H1 (cell line): ENCODE measurements around the gene UVRAG. TPM values are rescaled to one million over a fixed set of nuclear protein-coding genes. Genes with fewer than 3 reads are reported as not detected.

ENCODE experiments used
- CTCF ChIA-PET: fragments of 300-600 bp; sonication (Branson Sonifier 250); formaldehyde crosslinking; loops from one replicate; lab custom pipeline; 2021; ENCODE audit not compliant: partially characterized antibody; lab: Charles Lee
- POLR2A ChIA-PET: fragments of 300-600 bp; sonication (Branson Sonifier 250); formaldehyde crosslinking; loops from one replicate; lab custom pipeline; 2021; ENCODE audit warnings: inconsistent platforms; ENCODE audit not compliant: partially characterized antibody; lab: Charles Lee
- DNase-seq, 2 experiments: peaks; one replicate each; pipeline versions ENCODE4 v3.0.0 to v3.0.0-alpha.2; 2010 to 2022; ENCODE audit warnings: low spot score in 2 of 2, low read depth in 1 of 2, mixed read lengths in 1 of 2
- FAIRE-seq: peaks from 2 replicates; lab custom pipeline; 2011; peaks lifted over from hg19 to GRCh38; lab: Jason Lieb, UNC
- H2AFZ ChIP-seq: 2 replicates; pipeline ENCODE4 v1.8.1; 2012; ENCODE audit warnings: low read length, inconsistent platforms
- H2AK5ac ChIP-seq: 2 replicates; pipeline ENCODE4 v1.6.1; 2013; ENCODE audit warnings: low read depth, low read length
- H2BK120ac ChIP-seq: replicated peaks from 2 replicates; pipeline ENCODE3; 2013; ENCODE audit warnings: low read depth, low read length, inconsistent platforms
- H2BK12ac ChIP-seq: 2 replicates; pipeline ENCODE4 v1.6.1; 2013; ENCODE audit warnings: low read depth, low read length
- H2BK15ac ChIP-seq: 2 replicates; pipeline ENCODE4 v1.6.1; 2013; ENCODE audit warnings: low read length
- H2BK20ac ChIP-seq: 2 replicates; pipeline ENCODE4 v1.6.1; 2013; ENCODE audit warnings: low read length
- H2BK5ac ChIP-seq: 2 replicates; pipeline ENCODE4 v1.6.1; 2013; ENCODE audit warnings: low read depth, low read length
- H3K14ac ChIP-seq: 2 replicates; pipeline ENCODE4 v1.6.1; 2013; ENCODE audit warnings: inconsistent platforms; ENCODE audit not compliant: insufficient read length
- H3K18ac ChIP-seq: 2 replicates; pipeline ENCODE4 v1.6.1; 2013; ENCODE audit warnings: low read length; ENCODE audit errors: extremely low read depth
- H3K23ac ChIP-seq: 2 replicates; pipeline ENCODE4 v1.6.1; 2013; ENCODE audit warnings: inconsistent platforms; ENCODE audit not compliant: insufficient read length
- H3K23me2 ChIP-seq: 2 replicates; pipeline ENCODE4 v1.6.1; 2013; ENCODE audit warnings: low read depth, low read length
- H3K27ac ChIP-seq: 2 replicates; pipeline ENCODE4 v1.6.1; 2011; ENCODE audit warnings: low read depth, low read length, inconsistent platforms
- H3K27me3 ChIP-seq, 4 experiments: replicated peaks in 1 of 4; 1 replicate in 1 of 4; 2 replicates in 3 of 4; pipeline versions ENCODE4 v1.6.1 to v1.8.1; 2011 to 2013; ENCODE audit warnings: low read length in 3 of 4, mild to moderate bottlenecking in 3 of 4, inconsistent platforms in 2 of 4, mixed read lengths in 2 of 4, moderate library complexity in 1 of 4; ENCODE audit not compliant: control insufficient read depth in 3 of 4, insufficient read depth in 3 of 4; ENCODE audit errors: extremely low read depth in 1 of 4
- H3K36me3 ChIP-seq, 4 experiments: 2 replicates each; pipeline versions ENCODE4 v1.6.1 to v1.8.1; 2011 to 2013; ENCODE audit warnings: mild to moderate bottlenecking in 4 of 4, low read length in 3 of 4, moderate library complexity in 2 of 4, control low read depth in 1 of 4, inconsistent platforms in 1 of 4; ENCODE audit not compliant: insufficient read depth in 4 of 4, control insufficient read depth in 2 of 4
- H3K4ac ChIP-seq: replicated peaks from 2 replicates; pipeline ENCODE3; 2013; ENCODE audit warnings: low read length, low read depth, mixed read lengths, inconsistent platforms; ENCODE audit not compliant: insufficient read length
- H3K4me1 ChIP-seq, 4 experiments: replicated peaks in 1 of 4; 1 replicate in 1 of 4; 2 replicates in 3 of 4; pipeline versions ENCODE4 v1.6.1 to v1.8.1; 2011 to 2013; ENCODE audit warnings: low read length in 3 of 4, inconsistent platforms in 2 of 4, mixed read lengths in 1 of 4; ENCODE audit not compliant: insufficient read depth in 4 of 4, control insufficient read depth in 3 of 4
- H3K4me2 ChIP-seq, 2 experiments: 2 replicates each; pipeline versions ENCODE4 v1.6.1 to v1.8.1; 2011 to 2013; ENCODE audit warnings: low read depth in 2 of 2, low read length in 2 of 2, control low read depth in 1 of 2, inconsistent platforms in 1 of 2, mild to moderate bottlenecking in 1 of 2; ENCODE audit not compliant: insufficient read depth in 1 of 2
- H3K4me3 ChIP-seq, 4 experiments: fragments of 200-600, 300-600 bp in 1 of 4; sonication (generic), shearing (Covaris generic), sonication (Bioruptor Twin) in 1 of 4; 2 replicates each; pipeline versions ENCODE4 v1.5.1 to v1.8.1; 2011 to 2016; ENCODE audit warnings: low read length in 4 of 4, low read depth in 3 of 4, control low read depth in 2 of 4, inconsistent platforms in 2 of 4, mild to moderate bottlenecking in 2 of 4, mixed read lengths in 1 of 4, moderate library complexity in 1 of 4; ENCODE audit not compliant: insufficient read depth in 2 of 4; ENCODE audit errors: extremely low read depth in 1 of 4
- H3K56ac ChIP-seq: replicated peaks from 2 replicates; pipeline ENCODE3; 2013; ENCODE audit warnings: low read depth, mild to moderate bottlenecking, mixed read lengths, low read length, inconsistent platforms; ENCODE audit not compliant: insufficient read length
- H3K79me1 ChIP-seq: 2 replicates; pipeline ENCODE4 v1.6.1; 2013; ENCODE audit warnings: low read depth, low read length, control low read depth
- H3K79me2 ChIP-seq, 2 experiments: 2 replicates each; pipeline versions ENCODE4 v1.6.1 to v1.8.1; 2012 to 2013; ENCODE audit warnings: low read length in 2 of 2, mild to moderate bottlenecking in 2 of 2, inconsistent platforms in 1 of 2; ENCODE audit not compliant: insufficient read depth in 2 of 2, control insufficient read depth in 1 of 2
- H3K9ac ChIP-seq, 4 experiments: replicated peaks in 1 of 4; 1 replicate in 1 of 4; 2 replicates in 3 of 4; pipeline versions ENCODE4 v1.6.1 to v1.8.1; 2011 to 2013; ENCODE audit warnings: low read depth in 3 of 4, low read length in 3 of 4, control low read depth in 2 of 4, mild to moderate bottlenecking in 2 of 4, moderate library complexity in 2 of 4, inconsistent platforms in 1 of 4; ENCODE audit errors: extremely low read depth in 1 of 4
- H3K9me3 ChIP-seq, 2 experiments: 2 replicates each; pipeline versions ENCODE4 v1.6.1 to v1.8.1; 2012 to 2013; ENCODE audit warnings: mild to moderate bottlenecking in 2 of 2, moderate library complexity in 2 of 2, control low read depth in 1 of 2, inconsistent platforms in 1 of 2, low read depth in 1 of 2, low read length in 1 of 2, mixed read lengths in 1 of 2; ENCODE audit not compliant: insufficient read depth in 2 of 2
- H4K20me1 ChIP-seq, 2 experiments: replicated peaks in 1 of 2; 2 replicates each; pipeline versions ENCODE3 to v1.8.1; 2011 to 2013; ENCODE audit warnings: inconsistent platforms in 2 of 2, low read length in 2 of 2, mild to moderate bottlenecking in 1 of 2; ENCODE audit not compliant: insufficient read depth in 2 of 2, control insufficient read depth in 1 of 2
- H4K5ac ChIP-seq: 2 replicates; pipeline ENCODE4 v1.6.1; 2013; ENCODE audit warnings: low read length, low read depth, mixed read lengths, inconsistent platforms; ENCODE audit not compliant: insufficient read length
- H4K8ac ChIP-seq: 2 replicates; pipeline ENCODE4 v1.8.0; 2013; ENCODE audit warnings: mild to moderate bottlenecking, moderate library complexity, low read length, inconsistent platforms; ENCODE audit not compliant: insufficient read depth; ENCODE audit errors: extremely low read depth
- H4K91ac ChIP-seq: replicated peaks from 2 replicates; pipeline ENCODE3; 2013; ENCODE audit warnings: low read length, mixed read lengths, inconsistent platforms; ENCODE audit not compliant: insufficient read length
- BACH1 ChIP-seq: IDR thresholded peaks from 2 replicates; pipeline ENCODE4 v1.6.1; 2012; ENCODE audit warnings: low read length, improper control_type of control experiment
- BRCA1 ChIP-seq: IDR thresholded peaks from 2 replicates; pipeline ENCODE4 v1.6.1; 2012; ENCODE audit warnings: low read depth, low read length, improper control_type of control experiment
- CBX8 ChIP-seq: fragments of 300-800, 300-1000 bp; sonication (generic); IDR thresholded peaks from 2 replicates; pipeline ENCODE4 v1.7.1; 2016; ENCODE audit warnings: low read depth, low read length, borderline replicate concordance
- CEBPB ChIP-seq: IDR thresholded peaks from 2 replicates; pipeline ENCODE4 v1.6.1; 2012; ENCODE audit warnings: low read depth, low read length
- HDAC6 ChIP-seq: IDR thresholded peaks from one replicate; pipeline ENCODE4 v1.7.1; 2012; ENCODE audit warnings: low read depth, mild to moderate bottlenecking, inconsistent platforms, low read length, moderate library complexity
- KDM1A ChIP-seq: fragments of 200-600, 300-600 bp; sonication (generic); IDR thresholded peaks from 2 replicates; pipeline ENCODE4 v1.7.1; 2016; ENCODE audit warnings: mild to moderate bottlenecking, low read length, borderline replicate concordance
- KDM4A ChIP-seq: IDR thresholded peaks from one replicate; pipeline ENCODE4 v1.7.1; 2012; ENCODE audit warnings: low read depth, mild to moderate bottlenecking, moderate library complexity, low read length, inconsistent platforms; ENCODE audit not compliant: severe bottlenecking
- NANOG ChIP-seq: IDR thresholded peaks from 2 replicates; pipeline ENCODE4 v1.6.1; 2011; ENCODE audit warnings: low read length, low read depth, mild to moderate bottlenecking, inconsistent platforms; ENCODE audit not compliant: insufficient read depth, poor library complexity, severe bottlenecking
- NRF1 ChIP-seq: IDR thresholded peaks from 2 replicates; pipeline ENCODE4 v1.6.1; 2011; ENCODE audit warnings: mild to moderate bottlenecking, low read depth, low read length, improper control_type of control experiment
- RFX5 ChIP-seq: IDR thresholded peaks from 2 replicates; pipeline ENCODE4 v1.6.1; 2011; ENCODE audit warnings: low read depth, low read length, improper control_type of control experiment, borderline replicate concordance
- SIN3A ChIP-seq, 2 experiments: IDR thresholded peaks in 1 of 2; conservative IDR thresholded peaks in 1 of 2; 2 replicates each; pipeline ENCODE4 v1.6.1; 2011 to 2012; ENCODE audit warnings: low read length in 2 of 2, improper control_type of control experiment in 1 of 2, low read depth in 1 of 2, mild to moderate bottlenecking in 1 of 2
- SIRT6 ChIP-seq: IDR thresholded peaks from one replicate; pipeline ENCODE4 v1.7.1; 2012; ENCODE audit warnings: low read length, inconsistent platforms
- TAF1 ChIP-seq: IDR thresholded peaks from 2 replicates; pipeline ENCODE4 v1.6.1; 2011; ENCODE audit warnings: mild to moderate bottlenecking, low read depth, low read length
- whole genome bisulfite sequencing, 2 experiments: shearing (Covaris generic) in 1 of 2; methylation state at CpG; one replicate each; pipeline versions ENCODE4 v1.1.6 to v1.1.7; 2013 to 2015; ENCODE audit warnings: low lambda C conversion rate in 2 of 2, mixed read lengths in 2 of 2, inconsistent platforms in 1 of 2, low coverage in 1 of 2, missing lambda C conversion rate in 1 of 2; ENCODE audit not compliant: insufficient replicate concordance in 2 of 2, insufficient coverage in 1 of 2, insufficient read length in 1 of 2; ENCODE audit errors: extremely low coverage in 1 of 2, missing lambda C conversion rate in 1 of 2; 5-methylcytosine and 5-hydroxymethylcytosine counted together
- polyA plus RNA-seq, 7 experiments: library from polyadenylated mRNA; depleted of rRNA in 3 of 7; stranded (reverse) in 5 of 7; unstranded in 2 of 7; fragments of >200 nt in 5 of 7; fragments of 200-250 nt in 2 of 7; gene quantifications; 1 replicate in 5 of 7; 2 replicates in 1 of 7; 4 replicates in 1 of 7; pipeline versions ENCODE4 v1.2.1 to v1.2.3, GENCODE V29; 2011 to 2013; ENCODE audit warnings: missing spikeins in 2 of 7, mixed read lengths in 2 of 7
- total RNA-seq: library from RNA; stranded (reverse); fragmentation: NEBNext Ultra II Directional; extraction: Animal tissue kit (Norgen Biotek cat#: 25700); gene quantifications from 2 replicates; pipeline ENCODE4 v1.2.1, GENCODE V29; 2021
- TF ChIP-seq, protein P1 (sequence below): IDR thresholded peaks from 2 replicates; pipeline ENCODE4 v1.6.1; 2011; ENCODE audit warnings: low read length, improper control_type of control experiment

Gene UVRAG
- total and polyA plus RNA-seq, 2 of the 8 experiments (the other 6 are each of a cell fraction or from before 2014, with no cell fraction given): 5.5 to 14.7 TPM

DNA sequence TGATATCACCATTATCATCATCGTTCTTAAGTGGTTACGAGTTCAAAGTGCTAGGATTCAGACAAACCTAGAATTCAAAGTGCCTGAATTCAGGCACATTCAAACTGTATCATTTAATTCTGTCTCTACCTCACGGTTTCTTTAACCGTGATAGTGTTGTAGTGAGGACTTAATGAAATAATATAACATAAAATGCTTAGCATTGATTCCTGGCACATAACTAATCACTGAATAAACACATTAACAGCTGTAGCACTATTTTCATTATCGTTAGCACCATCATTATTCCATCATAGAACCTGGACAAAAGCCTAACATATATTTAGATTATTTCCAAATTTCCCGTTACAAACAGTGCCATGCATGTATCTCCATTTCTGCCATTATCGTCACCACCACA is 289.3 kb downstream of the UVRAG start:
- Histone ChIP-seq H3K4me3 (no peak overlapping the region), H3K4me1 (no peaks in the 10 kb centered on the region), H2BK20ac (no peak overlapping the region), H3K9ac (no peak overlapping the region), H2BK5ac (no peak overlapping the region), H3K27ac (no peak overlapping the region), H3K36me3 (no peaks in the 10 kb centered on the region), H3K27me3 (no peaks in the 10 kb centered on the region), H2BK15ac (no peak overlapping the region), H2BK120ac (no peak overlapping the region), H2AK5ac (no peak overlapping the region), H3K23me2 (no peaks in the 10 kb centered on the region), H4K8ac (no peak overlapping the region), H3K56ac (no peak overlapping the region), H2BK12ac (no peak overlapping the region), H4K91ac (no peak overlapping the region), H4K20me1 (no peaks in the 10 kb centered on the region), H3K14ac (no peak overlapping the region), H3K4ac (no peak overlapping the region), H2AFZ (no peak overlapping the region), H3K79me1 (no peaks in the 10 kb centered on the region), H3K9me3 (no peaks in the 10 kb centered on the region), H3K18ac (no peak overlapping the region), H3K23ac (no peak overlapping the region), H3K4me2 (no peak overlapping the region), H4K5ac (no peak overlapping the region), H3K79me2 (no peaks in the 10 kb centered on the region)
- WGBS, 2 experiments: 91% methylated on average over 7 of the region's 7 CpGs; no CpG with 5 or more reads in 1 of the 2 experiments
- FAIRE-seq (no peak), DNase-seq (no peak)
- ChIA-PET POLR2A (no interaction called here), CTCF (interaction anchor here (0.6 to 1.3 kb wide), 2 partner anchors 104 to 213 kb away, joined by 3 read pairs; no protein-coding TSS in a partner anchor)
- TF ChIP-seq CEBPB (no peak), TAF1 (no peak), BACH1 (no peak), NRF1 (no peak), SIRT6 (no peak), NANOG (no peak), KDM1A (no peak), CBX8 (no peak), KDM4A (no peak), SIN3A (conservative IDR thresholded peaks at IDR 0.05 in 1 of 2, IDR thresholded peaks at IDR 0.05 in 1 of 2; ENCODE audit: low read depth in 1 of 2, low read length in 2 of 2) (no peak), HDAC6 (no peak), BRCA1 (no peak), RFX5 (no peak)
- TF ChIP-seq, protein P1, sequence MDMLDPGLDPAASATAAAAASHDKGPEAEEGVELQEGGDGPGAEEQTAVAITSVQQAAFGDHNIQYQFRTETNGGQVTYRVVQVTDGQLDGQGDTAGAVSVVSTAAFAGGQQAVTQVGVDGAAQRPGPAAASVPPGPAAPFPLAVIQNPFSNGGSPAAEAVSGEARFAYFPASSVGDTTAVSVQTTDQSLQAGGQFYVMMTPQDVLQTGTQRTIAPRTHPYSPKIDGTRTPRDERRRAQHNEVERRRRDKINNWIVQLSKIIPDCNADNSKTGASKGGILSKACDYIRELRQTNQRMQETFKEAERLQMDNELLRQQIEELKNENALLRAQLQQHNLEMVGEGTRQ: no peak
